Choroid plexus epithelial cell (primary cell): ENCODE data around the gene GRIN2D.
A peak's percentile ranks its signal among the peaks of the same experiment; 100 is the strongest.

ENCODE experiments used
- DNase-seq: peaks from one replicate; pipeline ENCODE4 v3.0.0-alpha.2; 2010; ENCODE audit warnings: low read depth
- H3K4me3 ChIP-seq: 2 replicates; pipeline ENCODE4 v1.5.1; 2011; ENCODE audit warnings: low read depth, mild to moderate bottlenecking, control low read depth, low read length, moderate library complexity
- TF ChIP-seq, protein P1 (sequence below): conservative IDR thresholded peaks from 2 replicates; pipeline ENCODE4 v1.5.1; 2011; ENCODE audit warnings: low read depth, mild to moderate bottlenecking, control low read depth, inconsistent platforms, low read length, moderate library complexity

GRIN2D gene

GRCh38 chr19:48436586-48436985 is 43.1 kb downstream of the GRIN2D start:
- no peak for DNase-seq
- no peak overlapping the region for H3K4me3 ChIP-seq
- TF ChIP-seq, protein P1, sequence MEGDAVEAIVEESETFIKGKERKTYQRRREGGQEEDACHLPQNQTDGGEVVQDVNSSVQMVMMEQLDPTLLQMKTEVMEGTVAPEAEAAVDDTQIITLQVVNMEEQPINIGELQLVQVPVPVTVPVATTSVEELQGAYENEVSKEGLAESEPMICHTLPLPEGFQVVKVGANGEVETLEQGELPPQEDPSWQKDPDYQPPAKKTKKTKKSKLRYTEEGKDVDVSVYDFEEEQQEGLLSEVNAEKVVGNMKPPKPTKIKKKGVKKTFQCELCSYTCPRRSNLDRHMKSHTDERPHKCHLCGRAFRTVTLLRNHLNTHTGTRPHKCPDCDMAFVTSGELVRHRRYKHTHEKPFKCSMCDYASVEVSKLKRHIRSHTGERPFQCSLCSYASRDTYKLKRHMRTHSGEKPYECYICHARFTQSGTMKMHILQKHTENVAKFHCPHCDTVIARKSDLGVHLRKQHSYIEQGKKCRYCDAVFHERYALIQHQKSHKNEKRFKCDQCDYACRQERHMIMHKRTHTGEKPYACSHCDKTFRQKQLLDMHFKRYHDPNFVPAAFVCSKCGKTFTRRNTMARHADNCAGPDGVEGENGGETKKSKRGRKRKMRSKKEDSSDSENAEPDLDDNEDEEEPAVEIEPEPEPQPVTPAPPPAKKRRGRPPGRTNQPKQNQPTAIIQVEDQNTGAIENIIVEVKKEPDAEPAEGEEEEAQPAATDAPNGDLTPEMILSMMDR = no peak

DNA sequence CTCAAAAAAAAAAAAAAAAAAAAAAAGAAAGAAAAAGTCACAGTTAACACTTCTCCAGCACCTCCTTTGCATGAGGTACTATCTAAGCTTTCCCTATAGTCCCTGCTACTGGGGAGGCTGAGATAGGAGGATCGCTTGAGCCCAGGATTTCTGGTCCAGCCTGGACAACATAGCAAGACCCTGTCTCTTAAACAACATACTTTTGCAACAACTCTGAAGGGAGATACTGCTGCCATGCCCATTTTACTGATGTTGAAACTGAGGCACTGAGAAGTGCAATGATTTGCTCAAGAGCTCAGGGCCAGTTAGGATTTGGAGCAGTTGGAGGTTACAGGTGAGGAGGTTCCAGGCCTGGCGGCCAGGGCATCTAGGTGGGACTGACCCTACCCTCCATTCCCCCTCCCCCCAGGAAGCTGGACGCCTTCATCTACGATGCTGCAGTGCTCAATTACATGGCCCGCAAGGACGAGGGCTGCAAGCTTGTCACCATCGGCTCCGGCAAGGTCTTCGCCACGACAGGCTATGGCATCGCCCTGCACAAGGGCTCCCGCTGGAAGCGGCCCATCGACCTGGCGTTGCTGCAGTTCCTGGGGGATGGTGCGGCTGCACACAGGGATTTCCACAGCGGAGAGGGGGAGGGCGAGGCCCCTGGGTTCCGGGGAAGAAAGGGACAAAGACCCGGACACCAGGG is 48.0 kb downstream of the GRIN2D start:
- H3K4me3 ChIP-seq = no peak overlapping the region
- DNase-seq = no peak
- TF ChIP-seq, protein P1 = no peak

DNA sequence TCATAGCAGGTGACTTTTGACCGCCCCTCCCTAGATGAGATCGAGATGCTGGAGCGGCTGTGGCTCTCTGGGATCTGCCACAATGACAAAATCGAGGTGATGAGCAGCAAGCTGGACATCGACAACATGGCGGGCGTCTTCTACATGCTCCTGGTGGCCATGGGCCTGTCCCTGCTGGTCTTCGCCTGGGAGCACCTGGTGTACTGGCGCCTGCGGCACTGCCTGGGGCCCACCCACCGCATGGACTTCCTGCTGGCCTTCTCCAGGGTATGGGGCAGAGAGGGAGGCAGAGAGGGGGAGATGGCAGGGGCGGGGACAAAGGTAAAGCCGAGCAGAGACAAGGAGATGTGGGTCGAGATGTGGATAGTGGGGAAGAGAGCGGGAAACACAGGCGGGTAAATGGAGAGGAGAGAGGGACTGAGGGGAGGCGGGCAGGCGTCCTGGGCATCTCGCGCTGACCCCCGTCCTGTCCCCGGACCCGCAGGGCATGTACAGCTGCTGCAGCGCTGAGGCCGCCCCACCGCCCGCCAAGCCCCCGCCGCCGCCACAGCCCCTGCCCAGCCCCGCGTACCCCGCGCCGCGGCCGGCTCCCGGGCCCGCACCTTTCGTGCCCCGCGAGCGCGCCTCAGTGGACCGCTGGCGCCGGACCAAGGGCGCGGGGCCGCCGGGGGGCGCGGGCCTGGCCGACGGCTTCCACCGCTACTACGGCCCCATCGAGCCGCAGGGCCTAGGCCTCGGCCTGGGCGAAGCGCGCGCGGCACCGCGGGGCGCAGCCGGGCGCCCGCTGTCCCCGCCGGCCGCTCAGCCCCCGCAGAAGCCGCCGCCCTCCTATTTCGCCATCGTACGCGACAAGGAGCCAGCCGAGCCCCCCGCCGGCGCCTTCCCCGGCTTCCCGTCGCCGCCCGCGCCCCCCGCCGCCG is 48.9 kb downstream of the GRIN2D start:
- TF ChIP-seq, protein P1 = no peak
- DNase-seq = no peak
- H3K4me3 ChIP-seq = no peak overlapping the region

- peak overlapping the region; percentile 17 for H3K4me3 ChIP-seq
- peak; percentile 21 for DNase-seq
- TF ChIP-seq, protein P1 = no peak
Observed at GRCh38 chr19:48443256-48443655, 49.8 kb downstream of the GRIN2D start.
